GM12878 (cell line): ENCODE results near the gene TMEM207.

Experiments used
- EZH2 ChIP-seq: IDR thresholded peaks from 2 replicates; pipeline ENCODE4 v1.6.1; 2012; ENCODE audit warnings: low read depth, mild to moderate bottlenecking, control low read depth, inconsistent platforms, low read length, borderline replicate concordance; ENCODE audit not compliant: control insufficient read depth
- POLR2AphosphoS2 ChIP-seq: IDR thresholded peaks from 2 replicates; pipeline ENCODE4 v1.6.1; 2011; ENCODE audit warnings: low read depth, mild to moderate bottlenecking, low read length, improper control_type of control experiment, moderate library complexity
- SP1 ChIP-seq: IDR thresholded peaks from one replicate; pipeline ENCODE4 v1.6.1; 2011; ENCODE audit warnings: low read depth, low read length
- TAF1 ChIP-seq: IDR thresholded peaks from 2 replicates; pipeline ENCODE4 v1.6.1; 2011; ENCODE audit warnings: mild to moderate bottlenecking, low read depth, low read length, borderline replicate concordance
- TF ChIP-seq, protein P1 (sequence below): fragments of 150-350 bp; IDR thresholded peaks from 2 replicates; pipeline ENCODE4 v1.6.1; 2016; ENCODE audit warnings: low read depth, low read length

DNA sequence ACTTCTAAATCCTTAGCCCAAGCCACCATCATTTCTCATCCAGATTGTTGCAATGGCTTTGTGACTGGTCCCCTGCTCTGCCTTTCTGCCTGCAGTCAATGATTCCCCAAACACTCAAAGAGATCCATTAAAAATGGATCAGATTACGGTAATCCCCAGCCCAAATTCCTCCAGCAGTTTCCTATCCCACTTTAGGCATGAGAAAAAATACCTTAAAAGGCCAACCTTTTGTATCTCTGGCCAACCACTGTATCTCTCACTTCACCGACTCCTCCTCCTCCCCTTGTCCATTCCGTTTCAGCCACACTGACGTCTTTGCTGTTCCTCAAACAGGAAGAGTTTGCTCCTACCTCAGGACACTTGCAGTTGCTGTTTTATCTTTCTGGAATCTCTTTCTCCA lies 43.3 kb upstream of the TMEM207 start:
- TF ChIP-seq POLR2AphosphoS2 (no peak), EZH2 (no peak), TAF1 (no peak), SP1 (no peak)
- TF ChIP-seq, protein P1, sequence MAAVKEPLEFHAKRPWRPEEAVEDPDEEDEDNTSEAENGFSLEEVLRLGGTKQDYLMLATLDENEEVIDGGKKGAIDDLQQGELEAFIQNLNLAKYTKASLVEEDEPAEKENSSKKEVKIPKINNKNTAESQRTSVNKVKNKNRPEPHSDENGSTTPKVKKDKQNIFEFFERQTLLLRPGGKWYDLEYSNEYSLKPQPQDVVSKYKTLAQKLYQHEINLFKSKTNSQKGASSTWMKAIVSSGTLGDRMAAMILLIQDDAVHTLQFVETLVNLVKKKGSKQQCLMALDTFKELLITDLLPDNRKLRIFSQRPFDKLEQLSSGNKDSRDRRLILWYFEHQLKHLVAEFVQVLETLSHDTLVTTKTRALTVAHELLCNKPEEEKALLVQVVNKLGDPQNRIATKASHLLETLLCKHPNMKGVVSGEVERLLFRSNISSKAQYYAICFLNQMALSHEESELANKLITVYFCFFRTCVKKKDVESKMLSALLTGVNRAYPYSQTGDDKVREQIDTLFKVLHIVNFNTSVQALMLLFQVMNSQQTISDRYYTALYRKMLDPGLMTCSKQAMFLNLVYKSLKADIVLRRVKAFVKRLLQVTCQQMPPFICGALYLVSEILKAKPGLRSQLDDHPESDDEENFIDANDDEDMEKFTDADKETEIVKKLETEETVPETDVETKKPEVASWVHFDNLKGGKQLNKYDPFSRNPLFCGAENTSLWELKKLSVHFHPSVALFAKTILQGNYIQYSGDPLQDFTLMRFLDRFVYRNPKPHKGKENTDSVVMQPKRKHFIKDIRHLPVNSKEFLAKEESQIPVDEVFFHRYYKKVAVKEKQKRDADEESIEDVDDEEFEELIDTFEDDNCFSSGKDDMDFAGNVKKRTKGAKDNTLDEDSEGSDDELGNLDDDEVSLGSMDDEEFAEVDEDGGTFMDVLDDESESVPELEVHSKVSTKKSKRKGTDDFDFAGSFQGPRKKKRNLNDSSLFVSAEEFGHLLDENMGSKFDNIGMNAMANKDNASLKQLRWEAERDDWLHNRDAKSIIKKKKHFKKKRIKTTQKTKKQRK = no peak
